Activated CD4-positive, alpha-beta T cell treated with anti-CD3 and anti-CD28 coated beads for 24 hours (primary cell): Measurements from ENCODE around the gene CLPX.
"Not testable (repeated sequence)": the region's sequence is repeated elsewhere in the genome, so short reads cannot be mapped to it uniquely, and the experiment has no call there.

ENCODE experiments used
- DNase-seq, 2 donors: peaks; one replicate each; pipeline ENCODE4 v3.0.0-alpha.2; 2020; ENCODE audit warnings: low read depth in 2 of 2

Gene CLPX

GRCh38 chr15:65184868-65185717, at the start of gene CLPX:
TSS of gene CLPX (minus strand) at chr15:65185342. CDS start at chr15:65185153, 189 bp downstream.
- peak; percentile 78 to 79 for DNase-seq

- DNase-seq: no peak
Observed at GRCh38 chr15:65233696-65234095, 48.6 kb upstream of the CLPX start.

GRCh38 chr15:65232520-65232919, 47.4 kb upstream of the CLPX start:
- no peak for DNase-seq

- DNase-seq: no peak
Observed at GRCh38 chr15:65231306-65231705, 46.2 kb upstream of the CLPX start.

GRCh38 chr15:65226901-65227300, 41.8 kb upstream of the CLPX start:
- DNase-seq: not testable (repeated sequence)

GRCh38 chr15:65226221-65226620, 41.1 kb upstream of the CLPX start:
- no peak for DNase-seq

GRCh38 chr15:65223996-65224395, 38.9 kb upstream of the CLPX start:
- DNase-seq: no peak

- no peak for DNase-seq
Observed at GRCh38 chr15:65222891-65223290, 37.7 kb upstream of the CLPX start.

- no peak for DNase-seq
Observed at GRCh38 chr15:65221697-65222096, 36.6 kb upstream of the CLPX start.

- DNase-seq: no peak
Observed at GRCh38 chr15:65219137-65219536, 34.0 kb upstream of the CLPX start.

GRCh38 chr15:65217526-65218482, 32.7 kb upstream of the CLPX start:
- DNase-seq: no peak

- DNase-seq: no peak
Observed at GRCh38 chr15:65215496-65215895, 30.4 kb upstream of the CLPX start.

GRCh38 chr15:65214010-65214409, 28.9 kb upstream of the CLPX start:
- DNase-seq: no peak

- DNase-seq: no peak
Observed at GRCh38 chr15:65213241-65213640, 28.1 kb upstream of the CLPX start.

- DNase-seq: peak; percentile 6 to 28
Observed at GRCh38 chr15:65212097-65212496, 27.0 kb upstream of the CLPX start.

- no peak for DNase-seq
Observed at GRCh38 chr15:65211482-65211982, 26.4 kb upstream of the CLPX start.

- no peak for DNase-seq
Observed at GRCh38 chr15:65210770-65211481, 25.8 kb upstream of the CLPX start, which contains the start of gene CILP. TSS of gene CILP (minus strand) at chr15:65211473. CDS start at chr15:65209755, 1,718 bp downstream.

GRCh38 chr15:65209701-65210643, 24.8 kb upstream of the CLPX start:
- DNase-seq: no peak

- no peak for DNase-seq
Observed at GRCh38 chr15:65208647-65209046, 23.5 kb upstream of the CLPX start.

GRCh38 chr15:65207280-65207840, 22.2 kb upstream of the CLPX start:
- no peak for DNase-seq
